ENCODE measurements around the gene EPHA2. TPM values are rescaled to one million over a fixed set of nuclear protein-coding genes. Genes with fewer than 3 reads are reported as not detected.

Gene EPHA2
- total RNA-seq, 2 experiments from 2014 or later = not detected

DNA sequence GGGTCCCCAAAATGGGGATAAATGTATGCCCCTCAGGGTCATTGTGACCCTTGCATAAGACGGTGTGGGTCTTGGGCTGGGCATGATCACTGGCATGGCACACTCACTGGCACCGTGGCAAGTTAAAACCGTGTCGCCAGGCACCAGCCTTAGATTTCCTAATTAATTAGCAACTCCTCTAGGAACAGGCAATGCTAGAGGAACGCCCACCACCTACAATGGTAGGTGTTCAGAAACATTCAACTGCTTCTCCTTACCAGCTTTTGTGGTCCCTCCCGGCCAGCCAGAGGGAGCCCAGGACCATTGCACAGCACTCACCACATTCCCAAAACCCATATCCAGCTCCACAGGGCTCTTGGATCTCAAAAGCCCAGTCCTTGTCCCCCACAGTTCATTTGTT lies 36.4 kb downstream of the EPHA2 start:
- Mint-ChIP-seq H3K36me3 (ENCODE audit: low read depth) (no peaks in the 10 kb centered on the region), H3K4me3 (no peak overlapping the region), H3K27me3 (no peaks in the 10 kb centered on the region), H3K4me1 (peaks cover 9% of the 10 kb centered on the region), H3K9me3 (no peaks in the 10 kb centered on the region), H3K27ac (no peak overlapping the region)
- ChIA-PET POLR2A (no interaction called here), CTCF (no interaction called here)
- DNase-seq = no peak

DNA sequence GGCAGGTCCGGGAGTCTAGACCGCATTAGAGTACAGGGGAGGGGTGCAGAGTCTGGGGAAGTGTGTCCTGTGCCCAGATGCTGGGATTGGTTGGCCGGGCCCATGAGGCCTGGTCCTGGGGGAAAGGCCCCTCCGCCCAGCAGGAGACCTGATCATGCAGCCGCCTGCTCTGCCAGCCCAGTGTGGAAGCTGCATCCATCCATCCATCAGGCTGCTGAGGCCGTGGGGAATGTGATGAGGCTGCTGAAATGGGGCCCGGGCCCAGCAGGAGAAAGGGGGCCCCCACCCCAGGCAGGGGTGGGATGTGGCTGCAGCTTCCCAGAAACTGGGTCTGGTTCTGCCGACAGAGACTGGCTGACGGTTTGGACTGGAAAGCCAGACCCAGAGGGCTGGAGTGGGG lies 37.2 kb downstream of the EPHA2 start:
- POLR2A ChIA-PET = no interaction called here
- Mint-ChIP-seq H3K4me1 (peaks cover 7% of the 10 kb centered on the region), H3K27me3 (no peaks in the 10 kb centered on the region), H3K27ac (no peak overlapping the region), H3K36me3 (ENCODE audit: low read depth) (no peaks in the 10 kb centered on the region), H3K9me3 (no peaks in the 10 kb centered on the region), H3K4me3 (no peak overlapping the region)
- CTCF ChIA-PET = interaction anchor here (0.5 kb wide), 1 partner anchor 303 kb away, joined by 3 read pairs; no protein-coding TSS in a partner anchor
- DNase-seq = no peak

DNA sequence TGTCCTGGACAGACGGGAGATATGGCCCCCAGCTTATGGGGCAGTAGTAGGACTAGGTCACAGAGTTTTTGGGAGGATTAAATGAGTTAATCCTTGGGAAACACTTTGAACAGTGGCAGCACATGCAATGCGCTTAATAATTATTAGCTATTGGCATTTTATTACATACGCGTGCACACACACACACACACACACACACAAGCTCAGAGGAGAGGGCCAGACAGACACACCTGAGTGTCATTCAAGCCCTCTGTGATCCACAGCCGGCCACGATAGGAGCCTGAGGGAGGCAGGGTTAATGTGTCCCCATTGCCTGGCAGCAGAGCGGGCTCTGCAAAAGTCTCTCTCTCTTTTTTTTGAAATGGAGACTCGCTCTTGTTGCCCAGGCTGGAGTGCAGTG lies 37.9 kb downstream of the EPHA2 start:
- H3K4me3 Mint-ChIP-seq = no peak overlapping the region
- DNase-seq = no peak
- no peaks in the 10 kb centered on the region for H3K36me3 Mint-ChIP-seq (ENCODE audit: low read depth)
- peaks cover 2% of the 10 kb centered on the region for H3K4me1 Mint-ChIP-seq
- no peaks in the 10 kb centered on the region for H3K9me3 Mint-ChIP-seq
- H3K27ac Mint-ChIP-seq = no peak overlapping the region
- CTCF ChIA-PET = interaction anchor here (1.3 kb wide), 1 partner anchor 39 kb away, joined by 3 read pairs; no protein-coding TSS in a partner anchor
- H3K27me3 Mint-ChIP-seq = no peaks in the 10 kb centered on the region
- POLR2A ChIA-PET = no interaction called here

DNA sequence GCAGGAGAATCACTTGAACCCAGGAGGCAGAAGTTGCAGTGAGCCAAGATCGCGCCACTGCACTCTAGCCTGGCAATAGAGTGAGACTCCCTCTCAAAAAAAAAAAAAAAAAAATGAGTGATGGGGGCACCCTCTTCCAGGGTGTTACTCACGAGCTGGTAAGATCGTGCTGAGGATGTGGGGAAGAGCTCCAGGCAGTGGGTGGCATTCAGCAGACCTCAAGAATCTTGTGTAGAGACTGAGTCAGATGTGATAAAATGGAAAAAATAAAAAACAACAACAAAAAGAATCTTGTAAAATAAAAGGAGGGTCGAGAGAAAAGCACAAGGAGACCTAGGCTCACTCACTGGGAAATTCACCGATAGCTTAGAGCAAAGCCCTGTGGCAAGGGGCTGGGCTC lies 38.5 kb downstream of the EPHA2 start:
- Mint-ChIP-seq H3K36me3 (ENCODE audit: low read depth) (no peaks in the 10 kb centered on the region), H3K4me3 (no peak overlapping the region), H3K4me1 (no peaks in the 10 kb centered on the region), H3K27ac (no peak overlapping the region), H3K27me3 (no peaks in the 10 kb centered on the region), H3K9me3 (no peaks in the 10 kb centered on the region)
- no peak for DNase-seq
- POLR2A ChIA-PET = no interaction called here
- CTCF ChIA-PET = interaction anchor here (1.3 kb wide), 1 partner anchor 39 kb away, joined by 3 read pairs; no protein-coding TSS in a partner anchor

DNA sequence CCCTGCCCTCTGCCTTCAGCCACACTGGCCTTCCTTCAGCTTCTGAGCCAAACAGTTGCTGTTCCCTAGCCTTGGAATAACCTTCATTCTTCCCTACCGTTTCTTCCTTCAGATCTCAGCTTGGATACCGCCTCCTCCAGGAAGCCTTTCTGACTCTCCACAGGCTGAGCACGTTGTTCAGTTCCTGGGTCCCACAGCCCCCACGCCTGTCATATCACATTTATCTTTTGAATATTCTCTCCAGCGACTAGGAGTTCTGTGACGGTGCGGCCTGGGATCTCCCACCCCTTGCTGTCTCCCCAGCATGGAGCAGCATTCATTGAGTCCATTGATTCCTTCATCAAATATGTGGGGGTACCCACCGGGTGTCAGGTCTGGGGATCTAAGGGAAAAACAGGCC lies 39.2 kb downstream of the EPHA2 start:
- Mint-ChIP-seq H3K27ac (no peak overlapping the region), H3K27me3 (peaks cover 2% of the 10 kb centered on the region), H3K4me3 (no peak overlapping the region), H3K36me3 (ENCODE audit: low read depth) (no peaks in the 10 kb centered on the region), H3K4me1 (no peaks in the 10 kb centered on the region), H3K9me3 (no peaks in the 10 kb centered on the region)
- no peak for DNase-seq
- POLR2A ChIA-PET = no interaction called here
- CTCF ChIA-PET = no interaction called here

DNA sequence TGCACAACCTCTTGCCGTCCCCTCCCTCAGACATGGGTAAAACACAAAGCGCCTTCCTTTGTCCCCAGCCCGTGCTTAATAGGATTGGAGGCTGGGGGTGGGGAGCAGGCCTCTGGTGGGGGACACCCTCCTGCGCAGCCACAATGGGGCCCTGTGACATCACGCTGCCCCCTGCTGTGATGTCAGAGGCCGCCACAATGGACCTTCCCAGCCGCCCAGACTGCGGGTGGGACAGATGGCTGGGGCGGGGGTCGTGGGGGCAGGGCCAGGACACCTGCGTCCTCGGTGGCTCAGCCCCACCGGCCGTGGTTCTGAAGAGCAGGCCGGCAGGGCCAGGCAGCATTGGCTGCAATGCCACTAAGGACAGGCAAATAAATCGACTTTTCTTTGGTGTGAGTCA lies 39.9 kb downstream of the EPHA2 start:
- H3K4me1 Mint-ChIP-seq = no peaks in the 10 kb centered on the region
- no peaks in the 10 kb centered on the region for H3K9me3 Mint-ChIP-seq
- peaks cover 8% of the 10 kb centered on the region for H3K27me3 Mint-ChIP-seq
- H3K4me3 Mint-ChIP-seq = no peak overlapping the region
- POLR2A ChIA-PET = no interaction called here
- no peaks in the 10 kb centered on the region for H3K36me3 Mint-ChIP-seq (ENCODE audit: low read depth)
- no peak overlapping the region for H3K27ac Mint-ChIP-seq
- CTCF ChIA-PET = no interaction called here
- DNase-seq = no peak

DNA sequence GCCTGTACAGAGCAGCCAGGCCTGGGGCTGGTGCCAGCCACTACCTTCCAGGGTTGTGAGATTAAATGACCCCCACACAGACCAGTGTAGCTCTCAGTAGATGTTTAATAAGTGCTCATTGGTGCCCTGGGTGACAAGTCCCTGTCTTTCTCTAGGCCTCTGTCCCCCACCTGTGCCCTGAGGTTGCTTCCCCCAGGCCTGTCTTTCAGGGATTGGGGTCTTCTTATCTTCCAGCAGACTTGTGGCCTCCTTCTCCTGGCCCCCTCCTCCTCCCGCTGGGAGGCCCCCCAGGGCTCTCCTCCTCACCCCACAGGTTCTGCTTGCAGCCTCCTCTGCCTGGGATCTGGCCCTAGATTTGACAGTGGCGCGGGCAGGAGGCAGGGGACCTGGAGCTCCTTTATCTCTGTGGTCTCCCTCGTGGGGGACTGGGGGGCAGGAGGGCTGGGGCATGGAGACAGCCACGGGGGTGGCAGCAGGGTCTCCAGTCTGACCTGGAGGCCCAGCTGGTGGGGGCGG lies 40.3 kb downstream of the EPHA2 start:
- ChIA-PET CTCF (no interaction called here), POLR2A (no interaction called here)
- Mint-ChIP-seq H3K27me3 (peaks cover 8% of the 10 kb centered on the region), H3K36me3 (ENCODE audit: low read depth) (no peaks in the 10 kb centered on the region), H3K9me3 (no peaks in the 10 kb centered on the region), H3K4me3 (no peak overlapping the region), H3K4me1 (no peaks in the 10 kb centered on the region), H3K27ac (no peak overlapping the region)
- no peak for DNase-seq

DNA sequence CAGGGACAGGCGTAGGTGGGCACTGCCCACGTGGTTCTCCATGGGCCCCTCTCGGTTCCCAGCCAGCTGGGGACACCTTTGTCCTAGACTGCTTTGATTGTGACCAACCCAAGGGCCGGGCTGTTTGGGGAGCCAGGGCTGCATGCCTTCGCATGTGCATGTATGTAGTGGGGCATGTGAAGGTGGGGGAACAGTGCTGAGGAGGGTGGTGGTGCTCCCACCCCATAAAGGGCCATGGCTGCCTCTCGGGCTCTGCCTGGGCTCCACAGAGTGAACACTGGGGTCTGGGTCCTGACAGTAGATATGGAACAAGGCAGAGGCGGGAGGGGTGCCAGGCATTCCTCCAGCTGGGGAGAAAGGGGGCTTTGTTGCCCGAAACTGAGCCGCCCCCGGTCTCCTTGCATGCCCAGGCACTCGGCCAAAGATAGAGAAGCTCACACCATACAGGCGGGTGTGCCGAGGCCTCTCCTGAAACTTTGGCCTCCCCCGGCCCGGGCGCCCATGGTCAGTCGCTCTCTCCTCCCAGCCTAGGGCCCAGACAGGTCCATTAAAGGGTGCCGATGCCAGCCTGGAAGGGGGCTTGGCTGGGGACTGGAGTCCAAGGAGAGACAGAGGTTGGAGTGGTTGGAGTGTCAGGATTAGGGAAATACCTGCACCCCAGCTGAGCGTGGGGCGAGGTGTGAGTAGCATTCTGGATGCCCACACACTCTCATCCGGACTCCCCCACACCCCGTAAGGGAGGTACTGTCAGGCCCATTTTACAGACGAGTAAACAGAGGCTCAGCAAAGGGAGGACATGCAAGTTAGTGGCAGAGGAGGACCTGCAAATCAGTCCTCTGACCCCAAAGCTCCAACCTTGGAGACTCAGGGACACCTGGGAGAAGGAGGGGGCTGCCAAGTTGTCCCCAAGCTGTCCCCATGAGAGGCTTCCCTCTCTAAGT lies 41.1 kb downstream of the EPHA2 start:
- ChIA-PET POLR2A (no interaction called here), CTCF (no interaction called here)
- H3K4me3 Mint-ChIP-seq = no peak overlapping the region
- no peak overlapping the region for H3K27ac Mint-ChIP-seq
- no peak for DNase-seq
- H3K9me3 Mint-ChIP-seq = no peaks in the 10 kb centered on the region
- H3K4me1 Mint-ChIP-seq = no peaks in the 10 kb centered on the region
- H3K27me3 Mint-ChIP-seq = peaks cover 8% of the 10 kb centered on the region
- no peaks in the 10 kb centered on the region for H3K36me3 Mint-ChIP-seq (ENCODE audit: low read depth)

DNA sequence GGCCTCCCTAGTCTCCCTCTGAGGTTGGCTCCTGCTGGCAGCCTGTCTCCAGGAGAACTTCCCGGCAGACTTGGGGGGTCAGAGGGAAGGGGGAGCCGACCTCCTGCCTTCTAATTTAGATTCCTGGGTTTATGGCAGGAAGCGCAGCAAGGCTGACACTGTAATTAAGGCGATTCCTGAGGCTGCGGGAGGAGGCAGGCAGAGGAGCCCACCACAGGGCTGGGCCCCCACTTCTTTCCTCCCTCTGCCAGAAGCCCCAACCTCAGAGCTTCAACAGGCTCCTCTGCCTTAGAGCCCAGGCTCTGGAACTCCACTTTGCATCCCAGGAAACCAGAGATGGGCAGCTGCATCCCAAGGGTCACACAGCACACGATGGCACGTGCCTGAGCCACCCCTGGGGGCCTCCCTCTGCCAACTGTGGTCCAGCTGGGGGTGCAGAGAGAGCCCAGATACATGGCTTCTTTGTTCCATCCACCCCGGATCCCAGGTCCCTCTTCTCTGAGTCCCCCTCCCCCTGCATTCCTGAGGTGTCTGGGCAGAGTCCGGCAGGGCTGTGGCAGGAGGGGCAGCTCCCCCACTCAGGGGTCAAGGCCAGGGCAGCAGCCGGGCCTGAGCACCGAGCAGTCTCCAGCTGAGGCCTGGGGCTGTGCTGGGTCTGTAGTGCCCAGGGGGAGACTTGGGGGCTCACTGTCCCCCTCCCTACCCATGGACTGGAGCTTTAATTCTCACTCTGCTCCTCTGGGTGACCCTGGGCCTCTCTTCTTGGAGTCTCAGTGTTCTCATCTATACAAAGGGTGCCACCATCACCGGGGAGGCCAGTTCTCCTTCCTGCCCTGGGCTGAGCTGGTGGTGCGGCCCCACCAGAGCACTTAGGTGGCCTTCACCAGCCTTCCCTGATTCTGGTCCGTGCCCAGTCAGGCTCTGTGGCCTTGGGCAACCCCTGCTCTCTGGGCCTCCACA lies 43.0 kb downstream of the EPHA2 start:
- no peak for DNase-seq
- no peaks in the 10 kb centered on the region for H3K36me3 Mint-ChIP-seq (ENCODE audit: low read depth)
- no peak overlapping the region for H3K27ac Mint-ChIP-seq
- no peaks in the 10 kb centered on the region for H3K4me1 Mint-ChIP-seq
- H3K4me3 Mint-ChIP-seq = no peak overlapping the region
- CTCF ChIA-PET = no interaction called here
- H3K9me3 Mint-ChIP-seq = peaks cover 7% of the 10 kb centered on the region
- POLR2A ChIA-PET = no interaction called here
- H3K27me3 Mint-ChIP-seq = peaks cover 11% of the 10 kb centered on the region

DNA sequence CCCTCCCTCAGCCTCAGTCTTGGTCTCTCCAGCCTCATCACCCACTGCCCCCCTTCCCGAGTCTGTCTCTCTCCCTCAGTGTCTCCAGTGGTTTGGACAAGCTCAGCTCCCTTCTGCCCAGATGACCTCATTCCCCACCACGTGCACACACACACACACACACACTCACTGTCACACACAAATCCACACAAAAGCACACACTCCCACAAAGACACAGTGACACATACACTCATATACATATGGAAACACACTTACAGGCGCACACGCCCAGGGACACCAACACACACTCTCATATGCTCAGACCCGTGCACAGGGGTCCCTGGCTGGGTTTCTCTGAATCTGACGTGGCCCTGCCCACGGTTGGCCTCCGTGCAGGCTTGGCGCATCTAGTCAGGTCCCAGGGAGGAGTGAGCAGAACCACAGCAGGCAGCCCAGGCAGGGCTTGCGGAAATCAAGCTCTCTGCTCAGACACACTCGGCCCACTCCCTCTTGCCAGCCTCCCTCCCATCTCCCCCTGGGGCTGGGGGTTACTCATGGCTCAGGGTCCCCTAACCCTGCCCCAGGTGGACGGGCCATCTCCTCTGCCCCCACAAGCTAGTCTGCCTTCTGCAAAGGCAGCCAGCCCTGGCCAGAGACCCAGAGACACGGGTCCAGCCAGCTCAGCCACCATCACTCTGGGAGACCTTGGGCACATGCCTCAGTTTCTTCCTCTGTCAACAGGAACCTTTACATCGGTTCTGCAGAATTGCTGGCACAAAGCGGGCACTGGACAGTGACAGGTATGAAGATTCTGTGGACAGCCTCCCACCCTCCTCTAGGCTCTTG lies 43.9 kb downstream of the EPHA2 start:
- Mint-ChIP-seq H3K36me3 (ENCODE audit: low read depth) (no peaks in the 10 kb centered on the region), H3K27me3 (peaks cover 18% of the 10 kb centered on the region), H3K27ac (no peak overlapping the region), H3K4me3 (no peak overlapping the region), H3K4me1 (no peaks in the 10 kb centered on the region), H3K9me3 (peaks cover 7% of the 10 kb centered on the region)
- ChIA-PET CTCF (no interaction called here), POLR2A (no interaction called here)
- no peak for DNase-seq

DNA sequence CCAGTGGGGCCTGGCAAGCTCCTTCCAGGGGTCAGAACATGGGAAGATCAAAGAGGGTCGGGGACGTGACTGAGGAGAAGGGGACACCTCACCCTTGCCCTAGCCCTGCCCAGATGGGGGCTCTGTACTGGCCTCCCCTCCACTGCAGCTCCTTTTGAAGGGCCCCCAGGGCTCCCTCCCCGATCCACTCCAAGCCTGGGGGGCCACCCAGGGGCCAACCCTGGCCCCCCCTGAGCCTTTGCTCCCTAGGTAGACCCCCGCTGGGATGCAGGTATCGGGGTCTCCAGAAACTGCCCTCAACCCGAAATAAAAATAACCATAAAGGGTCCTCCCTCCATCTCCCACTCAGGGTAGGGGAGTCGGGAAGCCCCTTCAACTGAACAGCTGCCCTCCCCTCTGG lies 45.0 kb downstream of the EPHA2 start:
- Mint-ChIP-seq H3K36me3 (ENCODE audit: low read depth) (no peaks in the 10 kb centered on the region), H3K27ac (no peak overlapping the region), H3K4me3 (no peak overlapping the region), H3K4me1 (no peaks in the 10 kb centered on the region), H3K9me3 (peaks cover 7% of the 10 kb centered on the region), H3K27me3 (peaks cover 27% of the 10 kb centered on the region)
- DNase-seq = no peak
- ChIA-PET POLR2A (no interaction called here), CTCF (no interaction called here)

DNA sequence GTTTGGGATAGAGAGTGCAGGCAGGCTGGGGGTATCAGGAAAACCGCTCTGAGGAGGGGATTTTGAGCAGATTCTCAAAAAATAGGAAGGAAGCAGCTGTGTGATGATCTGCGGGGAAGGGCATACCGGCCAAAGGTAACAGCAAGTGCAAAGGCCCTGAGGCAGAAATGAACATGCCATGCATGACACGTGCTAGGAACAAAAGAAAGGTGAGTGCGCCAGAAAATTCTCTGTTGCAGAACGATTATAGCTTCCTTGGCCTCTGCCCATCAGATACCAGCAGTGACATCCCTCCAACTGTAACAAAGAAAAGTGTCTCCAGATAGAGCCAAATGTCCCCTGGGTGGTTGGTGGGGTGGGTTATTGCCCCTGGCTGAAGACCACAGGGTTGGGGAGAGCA lies 45.4 kb downstream of the EPHA2 start:
- Mint-ChIP-seq H3K36me3 (ENCODE audit: low read depth) (no peaks in the 10 kb centered on the region), H3K9me3 (peaks cover 7% of the 10 kb centered on the region), H3K4me1 (no peaks in the 10 kb centered on the region), H3K27ac (no peak overlapping the region), H3K27me3 (peaks cover 29% of the 10 kb centered on the region), H3K4me3 (no peak overlapping the region)
- ChIA-PET CTCF (interaction anchor here (0.7 kb wide), 1 partner anchor 40 kb away, joined by 3 read pairs; no protein-coding TSS in a partner anchor), POLR2A (no interaction called here)
- DNase-seq = no peak

Data from activated CD4-positive, alpha-beta memory T cell treated with anti-CD3 and anti-CD28 coated beads, Interleukin-2, amount 10 ng/mL, durations not matched to agents 7 days and 5 days (primary cell).